DOHH2 (cell line): ENCODE results near the gene DOHH.

ENCODE experiments used
- CTCF ChIP-seq: fragments of 200-600 bp; sonication (generic); IDR thresholded peaks from one replicate; pipeline ENCODE4 v1.5.1; 2014; ENCODE audit warnings: antibody characterized with exemption, mild to moderate bottlenecking, low read depth, low read length; ENCODE audit not compliant: poor library complexity, severe bottlenecking
- EZH2phosphoT487 ChIP-seq: fragments of 200-600 bp; sonication (generic); IDR thresholded peaks from 2 replicates; pipeline ENCODE4 v1.6.1; 2017; ENCODE audit warnings: borderline replicate concordance, mild to moderate bottlenecking, antibody characterized with exemption, low read length, moderate library complexity, mixed read lengths

GRCh38 chr19:3457528-3458228 is 42.8 kb downstream of the DOHH start:
- TF ChIP-seq CTCF (no peak), EZH2phosphoT487 (no peak)
